ENCODE data around the gene MRPL33.

The MRPL33 gene

GRCh38 chr2:27811768-27812167 lies 40.2 kb downstream of the MRPL33 start:
- H3K4me3 ChIP-seq (replicated peaks; ENCODE audit: low read depth, low read length) = no peak overlapping the region
- no peak for TF ChIP-seq CTCF (IDR thresholded peaks at IDR 0.05; ENCODE audit: low read depth, low read length, missing control alignments)
- no peak for DNase-seq (ENCODE audit: extremely low read depth, low read depth)

- no peak for DNase-seq (ENCODE audit: extremely low read depth, low read depth)
- no peak for TF ChIP-seq CTCF (IDR thresholded peaks at IDR 0.05; ENCODE audit: low read depth, low read length, missing control alignments)
- H3K4me3 ChIP-seq (replicated peaks; ENCODE audit: low read depth, low read length) = no peak overlapping the region
Measured at GRCh38 chr2:27814758-27815157, 43.2 kb downstream of the MRPL33 start.

GRCh38 chr2:27815860-27816438 lies 44.4 kb downstream of the MRPL33 start:
- no peak for DNase-seq (ENCODE audit: extremely low read depth, low read depth)
- H3K4me3 ChIP-seq (replicated peaks; ENCODE audit: low read depth, low read length) = no peak overlapping the region
- no peak for TF ChIP-seq CTCF (IDR thresholded peaks at IDR 0.05; ENCODE audit: low read depth, low read length, missing control alignments)

- TF ChIP-seq CTCF (IDR thresholded peaks at IDR 0.05; ENCODE audit: low read depth, low read length, missing control alignments) = no peak
- DNase-seq (ENCODE audit: extremely low read depth, low read depth) = no peak
- H3K4me3 ChIP-seq (replicated peaks; ENCODE audit: low read depth, low read length) = no peak overlapping the region
Measured at GRCh38 chr2:27822049-27822448, 50.5 kb downstream of the MRPL33 start.

GRCh38 chr2:27823135-27823534 lies 51.6 kb downstream of the MRPL33 start:
- DNase-seq (ENCODE audit: extremely low read depth, low read depth) = no peak
- TF ChIP-seq CTCF (IDR thresholded peaks at IDR 0.05; ENCODE audit: low read depth, low read length, missing control alignments) = no peak
- H3K4me3 ChIP-seq (replicated peaks; ENCODE audit: low read depth, low read length) = no peak overlapping the region

GRCh38 chr2:27823569-27823968 lies 52.0 kb downstream of the MRPL33 start:
- TF ChIP-seq CTCF (IDR thresholded peaks at IDR 0.05; ENCODE audit: low read depth, low read length, missing control alignments) = no peak
- DNase-seq (ENCODE audit: extremely low read depth, low read depth) = no peak
- no peak overlapping the region for H3K4me3 ChIP-seq (replicated peaks; ENCODE audit: low read depth, low read length)

- H3K4me3 ChIP-seq (replicated peaks; ENCODE audit: low read depth, low read length) = no peak overlapping the region
- DNase-seq (ENCODE audit: extremely low read depth, low read depth) = no peak
- TF ChIP-seq CTCF (IDR thresholded peaks at IDR 0.05; ENCODE audit: low read depth, low read length, missing control alignments) = no peak
Measured at GRCh38 chr2:27824401-27824800, 52.9 kb downstream of the MRPL33 start.

Measured in HFF-Myc (cell line).